ENCODE results near the gene PFKFB1. TPM values are rescaled to one million over a fixed set of nuclear protein-coding genes. Genes with fewer than 3 reads are reported as not detected.

Gene PFKFB1
- total RNA-seq, 1 donor from 2014 or later: not detected

DNA sequence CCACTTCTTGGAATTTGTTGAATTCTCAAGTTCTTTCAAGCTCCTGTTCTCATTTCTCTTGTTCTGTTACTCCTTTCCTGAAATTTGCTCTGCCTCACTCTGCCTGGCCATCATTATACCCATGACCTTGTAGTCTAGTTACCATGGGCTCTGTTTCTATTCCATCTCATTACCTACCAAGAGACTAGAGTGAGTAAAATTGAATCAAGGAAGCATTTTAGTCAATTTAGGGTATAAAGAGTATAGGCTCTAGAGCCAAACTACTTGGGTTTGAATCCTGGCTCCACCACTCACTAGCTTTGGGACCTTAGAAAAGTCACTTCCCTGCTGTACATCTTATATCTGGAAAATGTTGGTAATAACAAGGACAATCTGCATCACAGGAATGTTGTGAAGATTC lies 34.6 kb upstream of the PFKFB1 start:
- no peak for DNase-seq (ENCODE audit: low read depth)
- TF ChIP-seq, protein P1, sequence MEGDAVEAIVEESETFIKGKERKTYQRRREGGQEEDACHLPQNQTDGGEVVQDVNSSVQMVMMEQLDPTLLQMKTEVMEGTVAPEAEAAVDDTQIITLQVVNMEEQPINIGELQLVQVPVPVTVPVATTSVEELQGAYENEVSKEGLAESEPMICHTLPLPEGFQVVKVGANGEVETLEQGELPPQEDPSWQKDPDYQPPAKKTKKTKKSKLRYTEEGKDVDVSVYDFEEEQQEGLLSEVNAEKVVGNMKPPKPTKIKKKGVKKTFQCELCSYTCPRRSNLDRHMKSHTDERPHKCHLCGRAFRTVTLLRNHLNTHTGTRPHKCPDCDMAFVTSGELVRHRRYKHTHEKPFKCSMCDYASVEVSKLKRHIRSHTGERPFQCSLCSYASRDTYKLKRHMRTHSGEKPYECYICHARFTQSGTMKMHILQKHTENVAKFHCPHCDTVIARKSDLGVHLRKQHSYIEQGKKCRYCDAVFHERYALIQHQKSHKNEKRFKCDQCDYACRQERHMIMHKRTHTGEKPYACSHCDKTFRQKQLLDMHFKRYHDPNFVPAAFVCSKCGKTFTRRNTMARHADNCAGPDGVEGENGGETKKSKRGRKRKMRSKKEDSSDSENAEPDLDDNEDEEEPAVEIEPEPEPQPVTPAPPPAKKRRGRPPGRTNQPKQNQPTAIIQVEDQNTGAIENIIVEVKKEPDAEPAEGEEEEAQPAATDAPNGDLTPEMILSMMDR (conservative IDR thresholded peaks at IDR 0.05; ENCODE audit: low read depth, low read length): no peak
- H3K4me3 ChIP-seq (ENCODE audit: low read depth, low read length): no peak overlapping the region

DNA sequence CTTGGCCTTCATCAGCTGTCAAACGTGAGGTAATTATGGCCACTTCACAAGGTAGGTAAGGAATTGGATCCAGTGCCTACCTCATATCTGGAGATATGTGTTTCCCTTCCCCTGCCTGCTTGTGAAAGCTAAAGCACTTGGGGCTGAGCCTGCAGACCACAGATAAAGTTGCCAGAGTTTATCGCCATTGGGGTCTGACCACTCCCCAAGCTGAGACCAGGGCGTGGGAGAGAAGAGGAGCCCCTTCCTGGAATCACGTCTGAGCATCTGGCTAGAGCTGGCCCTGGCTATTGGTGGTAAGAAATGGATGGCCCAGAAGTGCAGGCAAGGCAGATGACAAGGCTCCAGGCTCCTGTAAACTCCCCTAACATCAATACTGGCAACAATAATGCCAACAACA lies 34.1 kb upstream of the PFKFB1 start:
- DNase-seq (ENCODE audit: low read depth): no peak
- H3K4me3 ChIP-seq (ENCODE audit: low read depth, low read length): no peak overlapping the region
- TF ChIP-seq, protein P1 (conservative IDR thresholded peaks at IDR 0.05; ENCODE audit: low read depth, low read length): no peak

DNA sequence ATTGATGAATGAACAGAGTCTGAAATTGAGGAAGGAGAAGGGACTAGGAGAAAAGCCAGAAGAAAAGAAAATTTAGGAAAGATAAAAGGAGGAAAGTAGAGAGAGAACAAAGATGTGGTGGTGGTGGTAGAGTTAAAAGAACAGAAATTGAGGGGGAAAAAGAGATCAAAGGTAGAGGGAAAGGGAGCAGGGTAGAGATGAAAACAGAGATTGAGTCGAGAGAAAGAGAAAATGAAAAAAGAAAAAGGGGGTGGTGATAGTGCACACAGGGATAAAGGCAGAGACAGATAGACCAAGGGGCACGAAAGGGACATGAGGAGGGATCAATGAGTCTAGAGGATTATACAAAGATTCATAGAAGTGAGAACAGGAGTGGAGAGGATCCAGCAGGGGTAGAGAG lies 32.9 kb upstream of the PFKFB1 start:
- no peak for DNase-seq (ENCODE audit: low read depth)
- TF ChIP-seq, protein P1 (conservative IDR thresholded peaks at IDR 0.05; ENCODE audit: low read depth, low read length): no peak

DNA sequence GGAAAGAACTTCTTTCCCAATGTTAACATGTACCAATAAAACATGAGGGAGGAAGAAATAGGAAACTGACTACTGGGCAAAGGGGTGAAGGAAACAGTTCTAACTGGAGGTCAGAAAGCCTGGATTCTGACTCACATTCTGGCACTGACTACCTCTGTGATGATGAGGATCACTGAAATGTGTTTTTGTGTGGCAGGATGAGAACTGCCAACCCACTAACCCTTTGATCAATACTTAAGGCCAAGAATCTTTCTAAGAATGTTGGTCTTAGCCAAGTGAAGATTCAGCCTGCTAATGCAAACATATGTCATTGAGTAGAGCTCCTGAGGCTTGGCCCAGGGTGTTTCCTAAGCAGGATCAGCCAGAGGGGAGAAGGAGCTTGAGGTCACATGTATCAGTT lies 32.2 kb upstream of the PFKFB1 start:
- H3K4me3 ChIP-seq (ENCODE audit: low read depth, low read length): no peak overlapping the region
- TF ChIP-seq, protein P1 (conservative IDR thresholded peaks at IDR 0.05; ENCODE audit: low read depth, low read length): no peak
- peak; percentile 29 for DNase-seq (ENCODE audit: low read depth)

More for the DNA sequence above, 32.9 kb upstream of the PFKFB1 start:
- H3K4me3 ChIP-seq (ENCODE audit: low read depth, low read length): no peak overlapping the region

DNA sequence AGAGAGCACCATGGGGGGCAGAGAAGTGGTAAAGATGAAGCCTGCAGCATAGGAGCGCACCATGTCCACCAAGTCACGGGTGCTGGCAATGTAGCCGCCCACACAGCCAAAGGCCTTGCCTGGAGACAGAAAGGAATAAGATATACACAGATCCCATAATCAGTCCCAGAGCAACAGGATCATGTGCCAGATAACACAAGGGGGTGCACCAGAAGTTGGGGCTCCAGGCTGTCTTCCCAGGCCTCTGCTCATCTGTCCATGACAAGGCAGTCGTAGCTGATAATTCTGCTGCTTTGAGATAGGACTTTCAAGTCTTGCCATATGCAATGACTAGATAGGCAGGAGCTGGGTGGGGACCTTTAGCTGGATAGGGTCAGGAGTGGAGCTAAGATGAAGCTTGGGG lies 20.9 kb upstream of the PFKFB1 start:
- no peak overlapping the region for H3K4me3 ChIP-seq (ENCODE audit: low read depth, low read length)
- TF ChIP-seq, protein P1 (conservative IDR thresholded peaks at IDR 0.05; ENCODE audit: low read depth, low read length): no peak
- no peak for DNase-seq (ENCODE audit: low read depth)

DNA sequence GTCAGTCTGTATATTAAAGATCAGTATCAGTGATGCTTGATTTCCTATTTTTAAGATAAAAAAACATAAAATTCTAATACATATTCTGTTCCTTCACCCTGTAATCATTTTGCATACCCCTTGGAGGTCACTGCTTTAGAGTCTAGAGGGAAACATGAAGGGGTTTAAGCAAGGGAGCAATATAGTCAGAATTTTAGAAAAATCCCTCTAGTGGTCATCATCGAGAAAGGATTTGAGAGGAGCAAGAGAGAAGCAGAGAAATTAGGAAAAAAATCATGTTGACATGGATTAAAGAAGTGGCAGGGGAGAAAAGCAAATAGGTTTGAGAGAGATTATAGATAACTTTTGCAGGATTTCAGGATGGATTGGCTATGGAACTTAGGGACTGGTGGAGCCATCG lies 17.3 kb upstream of the PFKFB1 start:
- no peak overlapping the region for H3K4me3 ChIP-seq (ENCODE audit: low read depth, low read length)
- TF ChIP-seq, protein P1 (conservative IDR thresholded peaks at IDR 0.05; ENCODE audit: low read depth, low read length): peak; percentile 36
- DNase-seq (ENCODE audit: low read depth): no peak

DNA sequence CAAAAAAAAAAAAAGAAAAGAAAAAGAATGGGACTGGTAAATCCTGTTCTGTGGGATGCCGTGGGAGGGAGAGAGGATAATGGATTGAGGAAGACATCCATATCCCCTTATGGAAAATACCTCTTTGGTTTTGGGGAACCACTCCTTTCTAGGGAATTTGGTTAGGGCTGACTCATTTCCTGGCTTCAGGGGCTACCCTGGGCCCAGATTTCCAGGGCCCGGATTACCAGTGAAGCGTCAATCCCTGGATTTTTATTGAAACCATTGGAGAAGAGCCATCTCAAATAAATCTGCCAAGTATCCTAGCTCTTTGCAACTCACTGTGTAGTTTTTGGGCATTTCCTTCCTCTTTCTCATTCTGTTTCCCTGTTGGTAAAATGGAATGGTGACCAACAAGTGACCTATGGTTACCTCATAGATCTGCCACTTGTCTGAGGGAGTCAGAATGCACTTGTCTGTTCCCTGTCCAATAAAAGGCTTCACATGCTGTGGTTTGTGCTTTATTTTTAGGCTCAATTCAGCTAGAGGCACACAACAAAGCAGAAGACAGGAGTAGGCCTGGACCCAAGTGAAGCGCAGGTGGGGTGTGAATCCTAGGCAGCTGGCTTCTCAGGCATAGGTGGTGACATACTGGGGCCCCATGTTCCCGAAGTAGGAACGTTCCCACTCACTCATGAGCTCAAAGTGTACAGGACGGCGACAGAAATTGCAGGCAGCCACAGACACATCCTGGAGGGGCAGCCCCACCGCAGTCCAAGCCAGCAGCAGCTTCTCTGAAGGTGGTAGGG lies 14.8 kb upstream of the PFKFB1 start:
- DNase-seq (ENCODE audit: low read depth): no peak
- no peak overlapping the region for H3K4me3 ChIP-seq (ENCODE audit: low read depth, low read length)
- TF ChIP-seq, protein P1 (conservative IDR thresholded peaks at IDR 0.05; ENCODE audit: low read depth, low read length): no peak
